NK-92 treated with Interleukin-12 subunit alpha and Interleukin-12 subunit beta, amount 100 ng/mL, for 24 hours (cell line): ENCODE data around the gene WNT6.

Experiments used
- DNase-seq: peaks from one replicate; lab custom pipeline; 2025; lab: John Stamatoyannopoulos, UW

WNT6 gene

GRCh38 chr2:218857371-218858137 lies 2.1 kb upstream of the WNT6 start:
- DNase-seq: no peak

DNA sequence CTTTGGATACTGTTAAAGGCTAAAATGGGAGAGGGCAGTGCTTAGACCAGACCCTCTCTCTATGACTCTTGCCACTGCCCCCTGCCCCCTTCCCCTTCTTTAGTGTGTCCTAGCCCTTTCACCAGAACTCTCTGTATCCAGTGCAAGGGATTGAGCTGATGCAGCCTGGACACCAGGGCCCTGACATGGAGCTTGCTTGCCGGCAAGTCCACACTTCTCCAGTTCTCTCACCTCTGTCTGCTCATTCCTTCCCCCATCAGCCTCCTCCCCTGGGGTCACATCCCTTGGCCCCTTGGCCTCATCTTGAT lies 1.5 kb upstream of the WNT6 start:
- DNase-seq: no peak

- DNase-seq: no peak
Observed at GRCh38 chr2:218858671-218859555, 692 bp upstream of the WNT6 start.

DNA sequence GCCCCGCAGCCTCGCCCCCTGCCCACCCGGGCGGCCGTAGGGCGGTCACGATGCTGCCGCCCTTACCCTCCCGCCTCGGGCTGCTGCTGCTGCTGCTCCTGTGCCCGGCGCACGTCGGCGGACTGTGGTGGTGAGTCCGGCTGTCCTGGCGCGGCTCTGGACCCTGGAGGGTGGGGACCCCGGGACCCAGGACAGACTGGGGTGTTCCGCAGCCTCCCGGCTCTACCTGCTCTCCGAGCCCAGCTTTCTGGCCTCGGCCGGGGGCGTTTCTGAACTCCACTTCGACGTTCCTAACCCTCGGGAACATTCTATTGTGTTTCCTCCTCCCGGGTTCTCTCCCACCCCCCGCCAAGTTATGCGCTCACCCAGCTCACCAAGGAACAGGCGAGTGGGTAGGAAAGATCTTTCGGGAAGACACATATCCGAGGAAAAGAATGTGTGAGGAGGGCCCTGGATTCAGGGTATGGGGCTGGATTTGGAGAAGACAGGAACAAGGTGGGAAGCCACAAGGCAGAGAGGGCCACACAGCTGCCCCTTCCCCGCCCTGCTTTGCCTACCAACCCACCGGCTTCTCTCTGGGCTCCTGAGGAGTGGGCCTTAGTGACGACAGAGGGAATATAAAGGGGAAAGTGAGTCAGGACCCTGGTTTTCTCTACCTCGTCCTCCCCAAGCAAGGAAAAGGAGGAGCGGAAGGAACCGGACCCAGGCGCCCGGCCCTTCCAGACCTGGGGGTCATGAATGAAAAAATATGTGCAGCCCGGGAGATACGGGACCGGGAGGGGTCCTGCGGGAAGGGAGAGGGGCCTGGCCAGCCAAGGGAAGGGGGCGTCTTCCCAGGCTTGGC lies 605 bp downstream of the WNT6 start:
- DNase-seq: no peak

GRCh38 chr2:218860950-218861381 lies 1.4 kb downstream of the WNT6 start:
- no peak for DNase-seq

DNA sequence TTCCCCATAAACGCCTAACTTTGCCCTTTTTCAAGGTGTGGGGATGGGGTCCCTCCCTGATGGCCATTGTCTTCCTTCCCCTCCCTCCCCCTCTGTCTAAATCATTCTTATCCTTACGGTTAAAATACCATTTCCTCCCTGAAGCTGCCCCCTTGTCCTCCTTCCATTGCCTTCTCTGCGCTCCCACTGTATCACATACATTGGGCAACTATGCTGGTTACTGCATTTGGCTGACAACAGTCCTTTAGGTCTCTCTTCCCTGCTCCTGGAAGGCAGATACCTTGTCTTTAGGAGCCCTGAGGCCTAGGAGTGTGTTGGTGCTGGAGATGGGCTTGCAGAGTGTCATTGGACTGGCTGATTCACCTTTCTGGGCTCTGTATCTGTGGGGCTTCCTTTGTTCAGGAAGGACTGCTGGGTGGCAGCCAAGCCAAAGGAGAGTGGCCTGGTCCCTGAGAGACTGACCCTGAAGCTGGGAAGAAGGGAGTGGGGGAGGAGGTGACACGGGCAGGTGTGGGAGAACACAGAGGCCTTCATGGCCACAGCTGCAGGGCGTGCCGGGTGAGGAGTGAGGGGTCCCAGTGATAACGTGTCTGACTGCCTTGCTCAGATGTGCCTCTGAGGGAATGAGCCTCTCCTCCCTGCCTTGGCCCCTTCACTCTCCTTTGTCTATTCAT lies 2.2 kb downstream of the WNT6 start:
- no peak for DNase-seq

GRCh38 chr2:218863021-218863520 lies 3.5 kb downstream of the WNT6 start:
- no peak for DNase-seq

GRCh38 chr2:218865396-218865795 lies 5.8 kb downstream of the WNT6 start:
- DNase-seq: no peak

DNA sequence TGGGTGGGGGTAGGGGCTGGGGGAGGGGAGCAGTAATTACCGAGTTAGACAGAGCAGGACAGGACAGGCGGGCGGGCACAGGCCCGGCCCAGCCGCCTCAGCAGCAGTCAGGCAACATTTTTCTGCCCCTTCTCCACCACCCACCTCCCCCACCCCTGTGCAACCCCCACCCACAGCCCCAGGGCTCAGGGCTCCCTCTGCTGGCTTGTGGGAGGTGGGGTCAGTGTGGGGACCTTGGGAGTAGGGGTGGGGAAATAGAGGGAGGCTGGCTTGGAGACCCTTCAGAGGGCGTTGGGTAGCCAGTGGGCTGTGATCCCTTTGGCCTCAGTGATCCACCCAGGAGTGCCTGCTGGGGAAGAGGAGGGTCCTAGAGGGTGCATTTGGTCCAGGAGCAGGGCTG lies 6.4 kb downstream of the WNT6 start:
- no peak for DNase-seq

- DNase-seq: no peak
Observed at GRCh38 chr2:218867900-218868299, 8.3 kb downstream of the WNT6 start.

DNA sequence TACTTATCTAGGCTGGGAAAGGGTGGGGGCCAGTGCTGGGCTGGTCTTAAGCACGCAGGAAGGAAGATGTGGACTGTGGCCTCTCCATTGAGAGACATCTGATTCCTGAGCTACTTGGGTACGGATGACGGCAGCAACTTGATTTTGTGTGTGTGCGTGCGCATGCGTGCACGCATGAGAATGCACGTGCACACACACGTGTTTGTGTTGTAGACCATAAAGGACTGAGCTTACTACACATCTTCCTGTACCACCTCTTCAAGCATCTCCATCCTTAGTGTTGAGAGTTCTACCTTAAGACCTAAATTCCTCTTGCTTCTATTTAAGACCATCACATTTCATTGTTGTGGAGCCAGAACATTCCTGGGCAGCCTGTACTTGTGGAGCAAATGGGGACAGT lies 9.5 kb downstream of the WNT6 start:
- no peak for DNase-seq

DNA sequence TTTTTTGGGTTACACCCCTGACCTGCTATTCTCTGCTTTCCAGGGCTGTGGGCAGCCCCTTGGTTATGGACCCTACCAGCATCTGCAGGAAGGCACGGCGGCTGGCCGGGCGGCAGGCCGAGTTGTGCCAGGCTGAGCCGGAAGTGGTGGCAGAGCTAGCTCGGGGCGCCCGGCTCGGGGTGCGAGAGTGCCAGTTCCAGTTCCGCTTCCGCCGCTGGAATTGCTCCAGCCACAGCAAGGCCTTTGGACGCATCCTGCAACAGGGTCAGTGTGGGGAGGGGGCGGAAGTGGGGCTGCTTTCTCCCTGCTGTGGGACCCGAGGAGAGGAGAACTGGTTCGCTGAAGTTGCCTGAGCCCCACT lies 11.4 kb downstream of the WNT6 start:
- DNase-seq: no peak

- no peak for DNase-seq
Observed at GRCh38 chr2:218871345-218872302, 12.0 kb downstream of the WNT6 start.

DNA sequence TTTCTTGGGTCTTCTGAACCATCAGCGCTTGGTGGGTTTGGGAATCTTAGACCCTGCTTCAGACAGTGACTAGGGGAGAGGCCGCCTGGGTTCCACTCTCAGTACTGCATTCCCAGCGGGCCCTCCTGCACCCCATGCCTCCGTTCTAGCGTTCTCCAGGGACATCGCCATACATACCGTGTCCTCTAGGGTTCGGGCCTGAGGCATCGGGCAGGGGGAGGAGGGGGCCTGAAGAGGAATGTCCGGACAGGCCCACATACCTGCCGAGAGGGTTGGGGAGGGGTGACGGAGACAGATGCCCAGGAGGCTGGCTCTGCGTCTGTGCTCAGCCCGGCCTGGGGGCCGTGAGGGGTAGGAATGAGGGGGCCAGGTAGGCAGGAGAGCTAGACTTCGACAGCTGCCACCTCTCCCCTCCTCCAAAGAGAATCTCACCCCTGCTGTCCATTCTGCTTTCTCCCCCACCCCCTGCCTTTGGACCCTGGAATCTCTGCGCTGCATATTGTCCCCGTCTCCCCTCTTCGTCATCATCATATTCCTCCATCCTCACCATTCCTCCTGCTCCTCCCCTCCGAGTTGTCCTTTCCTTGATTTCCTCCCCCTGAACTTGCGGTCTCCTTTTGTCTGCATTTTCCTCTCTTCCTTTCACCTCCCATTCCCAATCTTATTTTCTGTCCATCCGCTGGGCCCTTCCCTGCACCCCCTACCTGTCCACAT lies 13.2 kb downstream of the WNT6 start:
- no peak for DNase-seq

- no peak for DNase-seq
Observed at GRCh38 chr2:218873359-218874194, 14.0 kb downstream of the WNT6 start.

- no peak for DNase-seq
Observed at GRCh38 chr2:218875692-218876246, 16.2 kb downstream of the WNT6 start.

DNA sequence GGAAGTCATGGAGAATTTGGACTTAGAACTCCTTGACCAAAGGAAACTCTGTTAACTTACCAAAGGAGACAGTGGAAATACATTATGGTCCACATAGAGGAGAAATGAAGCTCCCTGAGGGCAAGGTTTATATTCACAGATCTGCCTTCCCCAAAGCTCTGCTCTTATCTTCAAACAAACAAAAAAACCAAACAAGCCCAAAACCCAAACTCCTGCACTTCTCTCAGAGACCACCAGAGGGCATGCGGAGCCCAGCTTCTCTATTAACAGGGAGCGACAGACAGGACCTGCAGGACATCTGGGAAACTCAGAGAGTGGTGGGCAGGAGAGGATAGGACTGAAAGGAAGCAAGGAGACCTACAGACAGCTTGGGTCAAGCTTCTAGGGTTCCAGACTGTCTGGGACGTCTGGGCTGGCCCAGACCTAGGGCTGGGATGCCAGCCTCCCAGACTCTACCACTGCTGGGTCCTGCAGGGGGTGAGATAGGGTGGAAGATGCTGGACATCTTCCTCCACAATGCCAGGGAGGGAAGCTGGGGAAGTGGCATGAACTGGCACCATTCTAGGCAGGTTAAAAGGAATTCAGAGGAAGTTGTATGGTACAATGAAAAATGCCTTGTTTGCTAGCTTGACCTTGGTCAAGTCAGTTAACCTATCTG lies 17.1 kb downstream of the WNT6 start:
- peak; percentile 30 for DNase-seq

DNA sequence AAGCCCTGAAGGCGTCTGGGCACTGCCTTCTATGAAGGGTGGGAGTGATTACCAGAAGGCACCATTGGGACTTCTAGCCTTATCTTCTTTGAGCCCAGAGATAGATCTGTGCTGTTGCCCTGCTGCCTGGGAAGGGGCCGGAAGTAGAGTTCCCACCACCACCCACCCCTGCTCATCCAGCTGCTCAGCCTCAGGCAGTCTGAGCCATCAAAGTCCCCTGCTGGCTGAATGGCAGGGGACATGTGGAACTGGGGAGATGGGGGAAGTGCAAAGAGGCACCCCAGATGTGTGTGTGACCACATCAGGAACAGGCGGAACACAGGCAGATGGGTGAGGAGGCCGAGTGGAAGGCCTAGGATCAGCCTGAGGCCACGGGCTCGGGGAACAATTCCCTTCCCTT lies 17.7 kb downstream of the WNT6 start:
- DNase-seq: no peak
